GM23338 (cell line): Measurements from ENCODE around the gene HTR3B. TPM values are rescaled to one million over a fixed set of nuclear protein-coding genes. Genes with fewer than 3 reads are reported as not detected.
A peak's percentile ranks its signal among the peaks of the same experiment; 100 is the strongest.

Source experiments
- ATAC-seq: fragments of 200-7000 bp; cut with Tn5 transposase; 3 replicates; pipeline ENCODE4 v1.9.1; 2020
- DNase-seq: peaks from one replicate; pipeline ENCODE4 v3.0.0-alpha.2; 2015; ENCODE audit warnings: low spot score
- H2AFZ ChIP-seq: fragments of 200-600 bp; sonication (generic); 2 replicates; pipeline ENCODE4 v1.8.0; 2016; ENCODE audit warnings: antibody characterized with exemption, mild to moderate bottlenecking, moderate library complexity
- H3F3A ChIP-seq: fragments of 200-600 bp; sonication (generic); replicated peaks from 2 replicates; pipeline ENCODE4 v1.8.0; 2017; ENCODE audit warnings: antibody characterized with exemption, mixed run types, low read depth
- H3K27ac ChIP-seq: fragments of 200-600 bp; sonication (generic); 2 replicates; pipeline ENCODE4 v1.6.1; 2016; ENCODE audit warnings: low read depth
- H3K27me3 ChIP-seq: fragments of 200-600 bp; sonication (generic); 2 replicates; pipeline ENCODE4 v1.8.0; 2016; ENCODE audit warnings: mild to moderate bottlenecking, mixed run types, moderate library complexity; ENCODE audit not compliant: insufficient read depth
- H3K36me3 ChIP-seq: fragments of 200-600 bp; sonication (generic); 2 replicates; pipeline ENCODE4 v1.8.0; 2016; ENCODE audit warnings: mild to moderate bottlenecking; ENCODE audit not compliant: insufficient read depth
- H3K4me1 ChIP-seq: fragments of 200-600 bp; sonication (generic); 2 replicates; pipeline ENCODE4 v1.8.0; 2016; ENCODE audit warnings: mild to moderate bottlenecking, moderate library complexity; ENCODE audit not compliant: insufficient read depth
- H3K4me2 ChIP-seq: fragments of 200-600 bp; sonication (generic); 2 replicates; pipeline ENCODE4 v1.7.1; 2017; ENCODE audit warnings: mixed run types
- H3K4me3 ChIP-seq: fragments of 200-600 bp; sonication (generic); 2 replicates; pipeline ENCODE4 v1.6.1; 2016; ENCODE audit warnings: mixed run types
- H3K79me2 ChIP-seq: fragments of 200-600 bp; sonication (generic); replicated peaks from 2 replicates; pipeline ENCODE4 v1.8.0; 2017; ENCODE audit warnings: mild to moderate bottlenecking; ENCODE audit not compliant: insufficient read depth
- H3K9me2 ChIP-seq: fragments of 200-600 bp; sonication (generic); 2 replicates; pipeline ENCODE4 v1.8.0; 2017; ENCODE audit not compliant: insufficient read depth
- H4K20me1 ChIP-seq: fragments of 200-600 bp; sonication (generic); replicated peaks from 2 replicates; pipeline ENCODE4 v1.8.0; 2017; ENCODE audit warnings: mild to moderate bottlenecking; ENCODE audit not compliant: insufficient read depth
- H3K27ac Mint-ChIP-seq: 2 replicates; pipeline ENCODE4 v1.8.0; 2020; ENCODE audit warnings: inconsistent platforms, mild to moderate bottlenecking, moderate library complexity, mixed read lengths
- H3K27me3 Mint-ChIP-seq: 3 replicates; pipeline ENCODE4 v1.8.0; 2022; ENCODE audit warnings: low read depth, mild to moderate bottlenecking, moderate library complexity, mixed read lengths, inconsistent platforms; ENCODE audit not compliant: insufficient read depth, poor library complexity
- H3K36me3 Mint-ChIP-seq: 3 replicates; pipeline ENCODE4 v1.8.0; 2021; ENCODE audit warnings: low read depth, mild to moderate bottlenecking, inconsistent platforms, moderate library complexity, mixed read lengths
- H3K4me1 Mint-ChIP-seq: 3 replicates; pipeline ENCODE4 v1.8.0; 2020; ENCODE audit warnings: mild to moderate bottlenecking, inconsistent platforms, mixed read lengths
- H3K4me3 Mint-ChIP-seq: 3 replicates; pipeline ENCODE4 v1.8.0; 2021; ENCODE audit warnings: moderate library complexity, mild to moderate bottlenecking, inconsistent platforms, mixed read lengths
- H3K9me3 Mint-ChIP-seq: 3 replicates; pipeline ENCODE4 v1.8.0; 2020; ENCODE audit warnings: moderate library complexity, mild to moderate bottlenecking, inconsistent platforms, mixed read lengths
- CREB1 ChIP-seq: fragments of 250-450 bp; sonication (Bioruptor Pico); IDR thresholded peaks from 2 replicates; pipeline ENCODE4 v1.5.0; 2020; ENCODE audit warnings: low read depth, mild to moderate bottlenecking, moderate library complexity
- EZH2 ChIP-seq: fragments of 200-600 bp; sonication (generic); IDR thresholded peaks from one replicate; pipeline ENCODE4 v1.8.0; 2017; ENCODE audit warnings: antibody characterized with exemption, mild to moderate bottlenecking, low read depth; ENCODE audit not compliant: unreplicated experiment
- EZH2phosphoT487 ChIP-seq: fragments of 200-600 bp; sonication (generic); IDR thresholded peaks from one replicate; pipeline ENCODE4 v1.8.1; 2018; ENCODE audit warnings: antibody characterized with exemption; ENCODE audit not compliant: unreplicated experiment
- JUNB ChIP-seq: IDR thresholded peaks from one replicate; pipeline ENCODE4 v1.6.1; 2016; ENCODE audit warnings: antibody characterized with exemption; ENCODE audit not compliant: unreplicated experiment
- POLR2AphosphoS5 ChIP-seq: IDR thresholded peaks from 2 replicates; pipeline ENCODE4 v1.6.1; 2016; ENCODE audit warnings: antibody characterized with exemption, low read depth
- STAT1 ChIP-seq: IDR thresholded peaks from one replicate; pipeline ENCODE4 v1.6.1; 2016; ENCODE audit warnings: antibody characterized with exemption; ENCODE audit not compliant: unreplicated experiment
- ZNF114 ChIP-seq: fragments of 250-450 bp; sonication (Bioruptor Pico); IDR thresholded peaks from 2 replicates; pipeline ENCODE4 v1.5.0; 2020; ENCODE audit warnings: mild to moderate bottlenecking, moderate library complexity
- ZNF331 ChIP-seq: fragments of 250-450 bp; sonication (Bioruptor Pico); IDR thresholded peaks from 2 replicates; pipeline ENCODE4 v1.5.0; 2020; ENCODE audit warnings: low read depth, mild to moderate bottlenecking, moderate library complexity
- polyA plus RNA-seq: library from polyadenylated mRNA; unstranded; fragments of >200 nt; fragmentation: Nextera tagmentation; extraction: Ambion mirVana; gene quantifications from 2 replicates; pipeline ENCODE4 v1.2.1, GENCODE V29; 2016
- total RNA-seq: library from RNA; depleted of rRNA; stranded (reverse); fragments of >200 nt; shearing (Covaris generic); gene quantifications from 2 replicates; pipeline ENCODE4 v1.2.3, GENCODE V29; 2014
- TF ChIP-seq, protein P1 (sequence below): fragments of 250-450 bp; sonication (Bioruptor Pico); IDR thresholded peaks from 2 replicates; pipeline ENCODE4 v1.5.0; 2020; ENCODE audit warnings: mild to moderate bottlenecking, moderate library complexity
- TF ChIP-seq, protein P2 (sequence below): IDR thresholded peaks from 2 replicates; pipeline ENCODE4 v1.6.1; 2016; ENCODE audit warnings: antibody characterized with exemption
- TF ChIP-seq, protein P3 (sequence below), 2 experiments: fragments of 200-600 bp in 1 of 2; sonication (generic) in 1 of 2; conservative IDR thresholded peaks; 2 replicates each; pipeline versions ENCODE4 v1.5.1 to v1.6.1; 2016 to 2017; ENCODE audit warnings: antibody characterized with exemption in 2 of 2, low read depth in 2 of 2, mild to moderate bottlenecking in 2 of 2, moderate library complexity in 1 of 2
- TF ChIP-seq, protein P4 (sequence below): IDR thresholded peaks from one replicate; pipeline ENCODE4 v1.6.1; 2018; ENCODE audit warnings: antibody characterized with exemption; ENCODE audit not compliant: unreplicated experiment

HTR3B gene
- total and polyA plus RNA-seq, 2 experiments from 2014 or later, result not detected

DNA sequence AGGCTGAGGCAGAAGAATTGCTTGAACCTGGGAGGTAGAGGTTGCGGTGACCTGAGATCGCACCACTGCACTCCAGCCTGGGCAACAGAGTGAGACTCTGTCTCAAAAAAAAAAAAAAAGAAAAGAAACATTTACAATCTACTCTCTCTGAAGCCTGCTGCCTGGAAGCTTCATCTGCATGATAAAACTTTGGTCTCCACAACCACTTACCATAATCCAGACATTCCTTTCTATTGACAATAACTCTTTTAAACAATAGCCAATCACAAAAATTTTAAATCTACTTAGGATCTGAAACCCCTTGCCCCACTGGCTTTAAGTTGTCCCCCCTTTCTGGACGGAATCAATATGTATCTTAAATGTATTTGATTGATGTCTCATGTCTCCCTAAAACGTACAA, 45.3 kb downstream of the HTR3B start (continued):
- TF ChIP-seq, protein P1, sequence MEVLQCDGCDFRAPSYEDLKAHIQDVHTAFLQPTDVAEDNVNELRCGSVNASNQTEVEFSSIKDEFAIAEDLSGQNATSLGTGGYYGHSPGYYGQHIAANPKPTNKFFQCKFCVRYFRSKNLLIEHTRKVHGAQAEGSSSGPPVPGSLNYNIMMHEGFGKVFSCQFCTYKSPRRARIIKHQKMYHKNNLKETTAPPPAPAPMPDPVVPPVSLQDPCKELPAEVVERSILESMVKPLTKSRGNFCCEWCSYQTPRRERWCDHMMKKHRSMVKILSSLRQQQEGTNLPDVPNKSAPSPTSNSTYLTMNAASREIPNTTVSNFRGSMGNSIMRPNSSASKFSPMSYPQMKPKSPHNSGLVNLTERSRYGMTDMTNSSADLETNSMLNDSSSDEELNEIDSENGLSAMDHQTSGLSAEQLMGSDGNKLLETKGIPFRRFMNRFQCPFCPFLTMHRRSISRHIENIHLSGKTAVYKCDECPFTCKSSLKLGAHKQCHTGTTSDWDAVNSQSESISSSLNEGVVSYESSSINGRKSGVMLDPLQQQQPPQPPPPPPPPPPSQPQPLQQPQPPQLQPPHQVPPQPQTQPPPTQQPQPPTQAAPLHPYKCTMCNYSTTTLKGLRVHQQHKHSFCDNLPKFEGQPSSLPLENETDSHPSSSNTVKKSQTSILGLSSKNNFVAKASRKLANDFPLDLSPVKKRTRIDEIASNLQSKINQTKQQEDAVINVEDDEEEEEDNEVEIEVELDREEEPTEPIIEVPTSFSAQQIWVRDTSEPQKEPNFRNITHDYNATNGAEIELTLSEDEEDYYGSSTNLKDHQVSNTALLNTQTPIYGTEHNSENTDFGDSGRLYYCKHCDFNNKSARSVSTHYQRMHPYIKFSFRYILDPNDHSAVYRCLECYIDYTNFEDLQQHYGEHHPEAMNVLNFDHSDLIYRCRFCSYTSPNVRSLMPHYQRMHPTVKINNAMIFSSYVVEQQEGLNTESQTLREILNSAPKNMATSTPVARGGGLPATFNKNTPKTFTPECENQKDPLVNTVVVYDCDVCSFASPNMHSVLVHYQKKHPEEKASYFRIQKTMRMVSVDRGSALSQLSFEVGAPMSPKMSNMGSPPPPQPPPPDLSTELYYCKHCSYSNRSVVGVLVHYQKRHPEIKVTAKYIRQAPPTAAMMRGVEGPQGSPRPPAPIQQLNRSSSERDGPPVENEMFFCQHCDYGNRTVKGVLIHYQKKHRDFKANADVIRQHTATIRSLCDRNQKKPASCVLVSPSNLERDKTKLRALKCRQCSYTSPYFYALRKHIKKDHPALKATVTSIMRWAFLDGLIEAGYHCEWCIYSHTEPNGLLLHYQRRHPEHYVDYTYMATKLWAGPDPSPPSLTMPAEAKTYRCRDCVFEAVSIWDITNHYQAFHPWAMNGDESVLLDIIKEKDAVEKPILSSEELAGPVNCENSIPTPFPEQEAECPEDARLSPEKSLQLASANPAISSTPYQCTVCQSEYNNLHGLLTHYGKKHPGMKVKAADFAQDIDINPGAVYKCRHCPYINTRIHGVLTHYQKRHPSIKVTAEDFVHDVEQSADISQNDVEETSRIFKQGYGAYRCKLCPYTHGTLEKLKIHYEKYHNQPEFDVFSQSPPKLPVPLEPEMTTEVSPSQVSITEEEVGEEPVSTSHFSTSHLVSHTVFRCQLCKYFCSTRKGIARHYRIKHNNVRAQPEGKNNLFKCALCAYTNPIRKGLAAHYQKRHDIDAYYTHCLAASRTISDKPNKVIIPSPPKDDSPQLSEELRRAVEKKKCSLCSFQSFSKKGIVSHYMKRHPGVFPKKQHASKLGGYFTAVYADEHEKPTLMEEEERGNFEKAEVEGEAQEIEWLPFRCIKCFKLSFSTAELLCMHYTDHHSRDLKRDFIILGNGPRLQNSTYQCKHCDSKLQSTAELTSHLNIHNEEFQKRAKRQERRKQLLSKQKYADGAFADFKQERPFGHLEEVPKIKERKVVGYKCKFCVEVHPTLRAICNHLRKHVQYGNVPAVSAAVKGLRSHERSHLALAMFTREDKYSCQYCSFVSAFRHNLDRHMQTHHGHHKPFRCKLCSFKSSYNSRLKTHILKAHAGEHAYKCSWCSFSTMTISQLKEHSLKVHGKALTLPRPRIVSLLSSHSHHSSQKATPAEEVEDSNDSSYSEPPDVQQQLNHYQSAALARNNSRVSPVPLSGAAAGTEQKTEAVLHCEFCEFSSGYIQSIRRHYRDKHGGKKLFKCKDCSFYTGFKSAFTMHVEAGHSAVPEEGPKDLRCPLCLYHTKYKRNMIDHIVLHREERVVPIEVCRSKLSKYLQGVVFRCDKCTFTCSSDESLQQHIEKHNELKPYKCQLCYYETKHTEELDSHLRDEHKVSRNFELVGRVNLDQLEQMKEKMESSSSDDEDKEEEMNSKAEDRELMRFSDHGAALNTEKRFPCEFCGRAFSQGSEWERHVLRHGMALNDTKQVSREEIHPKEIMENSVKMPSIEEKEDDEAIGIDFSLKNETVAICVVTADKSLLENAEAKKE (CRISPR knock-in tag), result no peak
- TF ChIP-seq, protein P2, sequence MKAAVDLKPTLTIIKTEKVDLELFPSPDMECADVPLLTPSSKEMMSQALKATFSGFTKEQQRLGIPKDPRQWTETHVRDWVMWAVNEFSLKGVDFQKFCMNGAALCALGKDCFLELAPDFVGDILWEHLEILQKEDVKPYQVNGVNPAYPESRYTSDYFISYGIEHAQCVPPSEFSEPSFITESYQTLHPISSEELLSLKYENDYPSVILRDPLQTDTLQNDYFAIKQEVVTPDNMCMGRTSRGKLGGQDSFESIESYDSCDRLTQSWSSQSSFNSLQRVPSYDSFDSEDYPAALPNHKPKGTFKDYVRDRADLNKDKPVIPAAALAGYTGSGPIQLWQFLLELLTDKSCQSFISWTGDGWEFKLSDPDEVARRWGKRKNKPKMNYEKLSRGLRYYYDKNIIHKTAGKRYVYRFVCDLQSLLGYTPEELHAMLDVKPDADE, result no peak
- TF ChIP-seq EZH2, result no peak

DNA sequence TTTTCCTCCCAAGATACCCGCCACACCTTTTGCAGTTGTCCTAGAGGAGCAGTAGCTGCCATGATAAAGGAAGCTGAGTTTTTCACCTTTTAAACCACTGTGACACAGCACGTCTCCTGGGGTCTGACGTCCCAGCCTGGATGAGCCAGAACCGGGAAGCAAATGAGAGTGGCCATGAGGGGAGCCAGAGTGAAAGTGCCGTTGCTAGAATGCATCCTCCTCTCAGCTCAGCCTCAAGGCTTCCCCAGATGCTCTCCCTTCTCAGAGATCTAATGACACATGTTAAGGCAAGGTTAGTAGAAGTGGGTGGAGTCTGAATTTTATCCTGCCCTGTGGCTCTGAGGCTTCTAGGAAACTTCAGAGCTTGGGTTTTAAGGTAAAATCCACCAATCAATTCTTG, 46.9 kb downstream of the HTR3B start:
- Histone ChIP-seq H3F3A (no peaks in the 10 kb centered on the region), H3K9me2 (0 out of 2 replicates have a peak, but pooled peaks cover 3% of the 10 kb centered on the region), H3K79me2 (no peaks in the 10 kb centered on the region), H3K4me2 (peak overlapping the region; percentile 55), H3K36me3 (no peaks in the 10 kb centered on the region), H2AFZ (peak overlapping the region; percentile 96), H3K27me3 (no peaks in the 10 kb centered on the region), H3K4me1 (peaks cover 31% of the 10 kb centered on the region), H3K27ac (no peak overlapping the region), H4K20me1 (no peaks in the 10 kb centered on the region), H3K4me3 (no peak overlapping the region)
- Mint-ChIP-seq H3K36me3 (no peaks in the 10 kb centered on the region), H3K27me3 (peaks cover 2% of the 10 kb centered on the region), H3K4me3 (no peak overlapping the region), H3K4me1 (peaks cover 43% of the 10 kb centered on the region), H3K27ac (no peak overlapping the region), H3K9me3 (no peaks in the 10 kb centered on the region)
- DNase-seq, result peak; percentile 59
- ATAC-seq, result peak; percentile 75
- TF ChIP-seq EZH2 (no peak), POLR2AphosphoS5 (no peak), JUNB (no peak), CREB1 (CRISPR knock-in tag) (no peak), EZH2phosphoT487 (no peak), ZNF114 (CRISPR knock-in tag) (no peak), STAT1 (no peak), ZNF331 (no peak)
- TF ChIP-seq, protein P2, result no peak
- TF ChIP-seq, protein P3, sequence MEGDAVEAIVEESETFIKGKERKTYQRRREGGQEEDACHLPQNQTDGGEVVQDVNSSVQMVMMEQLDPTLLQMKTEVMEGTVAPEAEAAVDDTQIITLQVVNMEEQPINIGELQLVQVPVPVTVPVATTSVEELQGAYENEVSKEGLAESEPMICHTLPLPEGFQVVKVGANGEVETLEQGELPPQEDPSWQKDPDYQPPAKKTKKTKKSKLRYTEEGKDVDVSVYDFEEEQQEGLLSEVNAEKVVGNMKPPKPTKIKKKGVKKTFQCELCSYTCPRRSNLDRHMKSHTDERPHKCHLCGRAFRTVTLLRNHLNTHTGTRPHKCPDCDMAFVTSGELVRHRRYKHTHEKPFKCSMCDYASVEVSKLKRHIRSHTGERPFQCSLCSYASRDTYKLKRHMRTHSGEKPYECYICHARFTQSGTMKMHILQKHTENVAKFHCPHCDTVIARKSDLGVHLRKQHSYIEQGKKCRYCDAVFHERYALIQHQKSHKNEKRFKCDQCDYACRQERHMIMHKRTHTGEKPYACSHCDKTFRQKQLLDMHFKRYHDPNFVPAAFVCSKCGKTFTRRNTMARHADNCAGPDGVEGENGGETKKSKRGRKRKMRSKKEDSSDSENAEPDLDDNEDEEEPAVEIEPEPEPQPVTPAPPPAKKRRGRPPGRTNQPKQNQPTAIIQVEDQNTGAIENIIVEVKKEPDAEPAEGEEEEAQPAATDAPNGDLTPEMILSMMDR (conservative IDR thresholded peaks at IDR 0.05; ENCODE audit: low read depth in 2 of 2), result no peak
- TF ChIP-seq, protein P4, sequence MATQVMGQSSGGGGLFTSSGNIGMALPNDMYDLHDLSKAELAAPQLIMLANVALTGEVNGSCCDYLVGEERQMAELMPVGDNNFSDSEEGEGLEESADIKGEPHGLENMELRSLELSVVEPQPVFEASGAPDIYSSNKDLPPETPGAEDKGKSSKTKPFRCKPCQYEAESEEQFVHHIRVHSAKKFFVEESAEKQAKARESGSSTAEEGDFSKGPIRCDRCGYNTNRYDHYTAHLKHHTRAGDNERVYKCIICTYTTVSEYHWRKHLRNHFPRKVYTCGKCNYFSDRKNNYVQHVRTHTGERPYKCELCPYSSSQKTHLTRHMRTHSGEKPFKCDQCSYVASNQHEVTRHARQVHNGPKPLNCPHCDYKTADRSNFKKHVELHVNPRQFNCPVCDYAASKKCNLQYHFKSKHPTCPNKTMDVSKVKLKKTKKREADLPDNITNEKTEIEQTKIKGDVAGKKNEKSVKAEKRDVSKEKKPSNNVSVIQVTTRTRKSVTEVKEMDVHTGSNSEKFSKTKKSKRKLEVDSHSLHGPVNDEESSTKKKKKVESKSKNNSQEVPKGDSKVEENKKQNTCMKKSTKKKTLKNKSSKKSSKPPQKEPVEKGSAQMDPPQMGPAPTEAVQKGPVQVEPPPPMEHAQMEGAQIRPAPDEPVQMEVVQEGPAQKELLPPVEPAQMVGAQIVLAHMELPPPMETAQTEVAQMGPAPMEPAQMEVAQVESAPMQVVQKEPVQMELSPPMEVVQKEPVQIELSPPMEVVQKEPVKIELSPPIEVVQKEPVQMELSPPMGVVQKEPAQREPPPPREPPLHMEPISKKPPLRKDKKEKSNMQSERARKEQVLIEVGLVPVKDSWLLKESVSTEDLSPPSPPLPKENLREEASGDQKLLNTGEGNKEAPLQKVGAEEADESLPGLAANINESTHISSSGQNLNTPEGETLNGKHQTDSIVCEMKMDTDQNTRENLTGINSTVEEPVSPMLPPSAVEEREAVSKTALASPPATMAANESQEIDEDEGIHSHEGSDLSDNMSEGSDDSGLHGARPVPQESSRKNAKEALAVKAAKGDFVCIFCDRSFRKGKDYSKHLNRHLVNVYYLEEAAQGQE, result no peak
